ENCODE results near the gene LACTB. TPM values are rescaled to one million over a fixed set of nuclear protein-coding genes. Genes with fewer than 3 reads are reported as not detected.

The LACTB gene
- total RNA-seq, 4 donors from 2014 or later: 9.7 to 22.6 (median 12.1) TPM

GRCh38 chr15:63110428-63111026 lies 11.1 kb upstream of the LACTB start:
- 92 to 93% methylated on average over 2 to 3 of the region's 3 CpGs for WGBS, 2 donors
- no peak for TF ChIP-seq CTCF (IDR thresholded peaks at IDR 0.05)
- TF ChIP-seq POLR2A (IDR thresholded peaks at IDR 0.05): no peak
- DNase-seq: no peak
- no peaks in the 10 kb centered on the region for H3K36me3 ChIP-seq
- no peak overlapping the region for H3K4me3 ChIP-seq
- peaks cover 0 to 5% (median 0%) of the 10 kb centered on the region in 3 donors for H3K4me1 ChIP-seq
- peaks cover 0 to 9% (median 0%) of the 10 kb centered on the region in 4 donors for H3K27me3 ChIP-seq
- intact Hi-C loops (cut with DNase I): no loop called here
- H3K27ac ChIP-seq: no peak overlapping the region
- H3K9me3 ChIP-seq: no peaks in the 10 kb centered on the region

- Histone ChIP-seq H3K27me3 (peaks cover 0 to 9% (median 0%) of the 10 kb centered on the region in 4 donors), H3K27ac (no peak overlapping the region), H3K9me3 (no peaks in the 10 kb centered on the region), H3K4me1 (peaks cover 0 to 5% (median 0%) of the 10 kb centered on the region in 3 donors), H3K4me3 (no peak overlapping the region), H3K36me3 (no peaks in the 10 kb centered on the region)
- TF ChIP-seq CTCF (IDR thresholded peaks at IDR 0.05) (no peak), POLR2A (IDR thresholded peaks at IDR 0.05) (no peak)
- no peak for DNase-seq
- intact Hi-C loops (cut with DNase I): no loop called here
Observed at GRCh38 chr15:63111481-63111880, 10.2 kb upstream of the LACTB start.

- no peak for TF ChIP-seq CTCF (IDR thresholded peaks at IDR 0.05)
- no peak for TF ChIP-seq POLR2A (IDR thresholded peaks at IDR 0.05)
- intact Hi-C loops (cut with DNase I): no loop called here
Observed at GRCh38 chr15:63112871-63113270, 8.8 kb upstream of the LACTB start.

GRCh38 chr15:63114465-63114864 lies 7.2 kb upstream of the LACTB start:
- Histone ChIP-seq H3K27me3 (no peaks in the 10 kb centered on the region), H3K4me1 (no peaks in the 10 kb centered on the region), H3K36me3 (no peaks in the 10 kb centered on the region), H3K4me3 (no peak overlapping the region), H3K9me3 (no peaks in the 10 kb centered on the region), H3K27ac (no peak overlapping the region)
- DNase-seq: no peak
- TF ChIP-seq POLR2A (IDR thresholded peaks at IDR 0.05): no peak
- intact Hi-C loops (cut with DNase I): no loop called here
- whole genome bisulfite sequencing, 2 donors: 88 to 93% methylated on average over 2 of the region's 2 CpGs

More at GRCh38 chr15:63112871-63113270, 8.8 kb upstream of the LACTB start:
- Histone ChIP-seq H3K9me3 (no peaks in the 10 kb centered on the region), H3K27me3 (peaks cover 0 to 5% (median 0%) of the 10 kb centered on the region in 4 donors), H3K36me3 (no peaks in the 10 kb centered on the region), H3K4me1 (no peaks in the 10 kb centered on the region), H3K4me3 (no peak overlapping the region), H3K27ac (no peak overlapping the region)
- 91 to 93% methylated on average over 2 to 3 of the region's 3 CpGs for WGBS, 2 donors
- no peak for DNase-seq

GRCh38 chr15:63118854-63119253 lies 2.8 kb upstream of the LACTB start:
- H3K4me1 ChIP-seq: peaks cover 0 to 14% (median 6%) of the 10 kb centered on the region in 3 donors
- WGBS, 2 donors: 89 to 94% methylated on average over 3 of the region's 3 CpGs
- no peaks in the 10 kb centered on the region for H3K9me3 ChIP-seq
- no peak overlapping the region for H3K4me3 ChIP-seq
- no peak for DNase-seq
- no peaks in the 10 kb centered on the region for H3K27me3 ChIP-seq
- no peak overlapping the region for H3K27ac ChIP-seq
- H3K36me3 ChIP-seq: no peaks in the 10 kb centered on the region
- intact Hi-C loops (cut with DNase I): no loop called here
- no peak for TF ChIP-seq CTCF (IDR thresholded peaks at IDR 0.05)
- TF ChIP-seq POLR2A (IDR thresholded peaks at IDR 0.05): no peak

Measured in esophagus squamous epithelium (tissue), 5 donors.